Measurements from ENCODE around the gene IMMP2L. TPM values are rescaled to one million over a fixed set of nuclear protein-coding genes. Genes with fewer than 3 reads are reported as not detected.
"Not testable (repeated sequence)": the region's sequence is repeated elsewhere in the genome, so short reads cannot be mapped to it uniquely, and the experiment has no call there.

Gene IMMP2L
- total RNA-seq, 4 donors from 2014 or later = 2.6 to 69.1 (median 34.7) TPM

DNA sequence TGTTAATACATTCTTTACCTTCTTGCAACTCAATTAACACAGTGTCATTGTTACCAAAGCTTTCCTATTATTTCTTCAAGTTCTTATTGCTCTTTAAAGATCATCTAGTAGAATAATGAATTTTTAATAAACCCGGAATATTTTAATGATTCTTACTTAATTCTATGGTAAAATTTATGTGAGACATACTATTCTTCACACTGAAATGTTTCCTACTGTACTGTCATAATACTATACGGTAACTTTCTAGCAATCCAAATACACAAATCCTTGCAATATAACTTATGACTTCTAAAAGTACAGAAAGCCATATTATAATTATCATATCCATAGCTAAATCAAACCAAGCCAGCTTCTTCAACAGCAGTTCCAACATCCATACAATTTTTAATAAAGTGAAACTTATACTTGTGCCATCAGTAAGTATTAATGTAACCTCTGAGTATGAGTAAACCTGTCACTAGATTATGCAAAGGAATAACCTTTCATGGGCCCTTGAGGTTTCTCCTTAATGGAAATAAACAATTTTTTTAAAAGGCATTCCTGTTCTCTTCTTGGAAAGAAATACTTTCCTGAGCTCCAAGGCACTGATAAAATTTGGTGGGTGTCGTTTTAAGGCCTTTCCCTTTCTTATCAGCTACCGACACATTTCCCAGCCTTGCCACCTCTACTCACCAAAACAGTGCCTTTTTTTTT, 87.4 kb downstream of the IMMP2L start:
- intact Hi-C loops (cut with DNase I; ENCODE audit: low total_unique reads) = no loop called here
- DNase-seq = no peak

DNA sequence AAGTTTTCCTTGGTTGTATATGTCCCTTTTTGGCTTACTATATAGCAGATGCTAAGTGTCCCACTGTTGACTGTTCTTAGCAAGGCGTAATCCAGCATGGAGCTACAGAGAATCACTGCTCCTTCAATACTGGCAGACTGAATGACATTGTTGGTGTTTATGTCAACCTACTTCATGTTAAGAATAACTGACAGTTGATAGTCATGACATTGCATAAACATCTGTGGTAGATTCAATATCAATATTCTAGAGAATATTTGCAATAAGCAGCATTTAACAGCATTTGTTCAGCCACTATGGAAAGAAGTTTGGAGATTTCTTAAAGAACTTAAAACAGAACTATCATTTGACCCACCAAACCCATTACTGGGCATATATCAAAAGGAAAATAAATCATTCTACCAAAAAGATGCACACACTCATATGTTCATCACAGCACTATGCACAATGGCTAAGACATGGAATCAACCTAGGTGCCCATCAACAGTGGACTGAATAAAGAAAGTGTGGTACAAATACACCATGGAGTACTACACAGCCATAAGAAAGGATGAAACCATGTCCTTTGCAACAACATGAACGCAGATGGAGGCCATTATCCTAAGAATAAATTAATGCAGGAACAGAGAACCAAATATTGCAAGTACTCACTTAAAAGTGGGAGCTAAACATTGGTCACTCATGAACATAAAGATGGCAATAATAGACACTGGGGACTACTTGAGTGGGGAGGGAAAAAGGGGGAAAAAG, 88.7 kb downstream of the IMMP2L start:
- Histone ChIP-seq H3K36me3 (no peaks in the 10 kb centered on the region), H3K4me1 (no peaks in the 10 kb centered on the region), H3K4me3 (no peak overlapping the region), H3K27me3 (no peaks in the 10 kb centered on the region), H3K27ac (no peak overlapping the region), H3K9me3 (no peaks in the 10 kb centered on the region)
- no peak for DNase-seq
- TF ChIP-seq, protein P1, sequence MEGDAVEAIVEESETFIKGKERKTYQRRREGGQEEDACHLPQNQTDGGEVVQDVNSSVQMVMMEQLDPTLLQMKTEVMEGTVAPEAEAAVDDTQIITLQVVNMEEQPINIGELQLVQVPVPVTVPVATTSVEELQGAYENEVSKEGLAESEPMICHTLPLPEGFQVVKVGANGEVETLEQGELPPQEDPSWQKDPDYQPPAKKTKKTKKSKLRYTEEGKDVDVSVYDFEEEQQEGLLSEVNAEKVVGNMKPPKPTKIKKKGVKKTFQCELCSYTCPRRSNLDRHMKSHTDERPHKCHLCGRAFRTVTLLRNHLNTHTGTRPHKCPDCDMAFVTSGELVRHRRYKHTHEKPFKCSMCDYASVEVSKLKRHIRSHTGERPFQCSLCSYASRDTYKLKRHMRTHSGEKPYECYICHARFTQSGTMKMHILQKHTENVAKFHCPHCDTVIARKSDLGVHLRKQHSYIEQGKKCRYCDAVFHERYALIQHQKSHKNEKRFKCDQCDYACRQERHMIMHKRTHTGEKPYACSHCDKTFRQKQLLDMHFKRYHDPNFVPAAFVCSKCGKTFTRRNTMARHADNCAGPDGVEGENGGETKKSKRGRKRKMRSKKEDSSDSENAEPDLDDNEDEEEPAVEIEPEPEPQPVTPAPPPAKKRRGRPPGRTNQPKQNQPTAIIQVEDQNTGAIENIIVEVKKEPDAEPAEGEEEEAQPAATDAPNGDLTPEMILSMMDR (IDR thresholded peaks at IDR 0.05) = no peak
- TF ChIP-seq POLR2A (IDR thresholded peaks at IDR 0.05) = no peak
- intact Hi-C loops (cut with DNase I; ENCODE audit: low total_unique reads) = no loop called here

More for the DNA sequence above, 87.4 kb downstream of the IMMP2L start:
- TF ChIP-seq, protein P1 (IDR thresholded peaks at IDR 0.05) = no peak
- TF ChIP-seq POLR2A (IDR thresholded peaks at IDR 0.05) = no peak
- no peaks in the 10 kb centered on the region for H3K9me3 ChIP-seq
- H3K27ac ChIP-seq = no peak overlapping the region
- H3K4me3 ChIP-seq = no peak overlapping the region
- no peaks in the 10 kb centered on the region for H3K4me1 ChIP-seq
- H3K36me3 ChIP-seq = no peaks in the 10 kb centered on the region
- H3K27me3 ChIP-seq = no peaks in the 10 kb centered on the region

DNA sequence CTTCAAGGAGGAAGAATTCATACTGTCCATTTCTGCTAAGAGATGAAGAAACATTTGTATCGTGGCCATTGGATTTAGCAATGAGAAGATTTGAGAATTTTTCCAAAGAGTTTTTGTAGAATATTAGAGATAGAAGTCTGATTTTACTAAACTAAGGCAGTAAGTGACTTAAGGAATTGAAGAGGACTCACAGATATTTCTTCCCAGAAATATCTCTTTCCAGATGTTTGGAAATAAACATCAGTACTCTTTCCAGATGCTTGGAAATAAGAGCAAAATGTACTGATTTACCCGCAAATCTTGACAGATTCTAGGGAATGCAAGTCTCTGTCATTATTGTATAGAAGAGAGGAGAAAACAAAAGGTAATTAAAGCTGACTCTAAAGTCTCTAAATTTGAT, 91.3 kb downstream of the IMMP2L start:
- Histone ChIP-seq H3K27me3 (no peaks in the 10 kb centered on the region), H3K4me1 (no peaks in the 10 kb centered on the region), H3K9me3 (no peaks in the 10 kb centered on the region), H3K4me3 (no peak overlapping the region), H3K27ac (no peak overlapping the region), H3K36me3 (no peaks in the 10 kb centered on the region)
- DNase-seq = no peak
- no peak for TF ChIP-seq POLR2A (IDR thresholded peaks at IDR 0.05)
- TF ChIP-seq, protein P1 (IDR thresholded peaks at IDR 0.05) = no peak
- intact Hi-C loops (cut with DNase I; ENCODE audit: low total_unique reads) = no loop called here

DNA sequence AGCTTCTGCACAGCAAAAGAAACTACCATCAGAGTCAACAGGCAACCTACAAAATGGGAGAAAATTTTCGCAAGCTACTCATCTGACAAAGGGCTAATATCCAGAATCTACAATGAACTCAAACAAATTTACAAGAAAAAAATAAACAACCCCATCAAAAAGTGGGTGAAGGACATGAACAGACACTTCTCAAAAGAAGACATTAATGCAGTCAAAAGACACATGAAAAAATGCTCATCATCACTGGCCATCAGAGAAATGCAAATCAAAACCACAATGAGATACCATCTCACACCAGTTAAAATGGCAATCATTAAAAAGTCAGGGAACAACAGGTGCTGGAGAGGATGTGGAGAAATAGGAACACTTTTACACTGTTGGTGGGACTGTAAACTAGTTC, 92.4 kb downstream of the IMMP2L start:
- H3K4me1 ChIP-seq; H3K27me3 ChIP-seq; H3K36me3 ChIP-seq; H3K4me3 ChIP-seq; H3K9me3 ChIP-seq; DNase-seq; H3K27ac ChIP-seq; intact Hi-C loops (cut with DNase I; ENCODE audit: low total_unique reads): not testable (repeated sequence)

DNA sequence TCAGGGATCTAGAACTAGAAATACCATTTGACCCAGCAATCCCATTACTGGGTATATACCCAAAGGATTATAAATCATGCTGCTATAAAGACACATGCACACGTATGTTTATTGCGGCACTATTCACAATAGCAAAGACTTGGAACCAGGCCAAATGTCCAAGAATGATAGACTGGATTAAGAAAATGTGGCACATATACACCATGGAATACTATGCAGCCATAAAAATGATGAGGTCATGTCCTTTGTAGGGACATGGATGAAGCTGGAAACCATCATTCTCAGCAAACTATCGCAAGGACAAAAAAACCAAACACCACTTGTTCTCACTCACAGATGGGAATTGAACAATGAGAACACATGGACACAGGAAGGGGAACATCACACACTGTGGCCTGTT, 96.5 kb downstream of the IMMP2L start:
- H3K27me3 ChIP-seq; H3K36me3 ChIP-seq; DNase-seq; H3K4me1 ChIP-seq; intact Hi-C loops (cut with DNase I; ENCODE audit: low total_unique reads); H3K4me3 ChIP-seq; H3K27ac ChIP-seq; H3K9me3 ChIP-seq: not testable (repeated sequence)

DNA sequence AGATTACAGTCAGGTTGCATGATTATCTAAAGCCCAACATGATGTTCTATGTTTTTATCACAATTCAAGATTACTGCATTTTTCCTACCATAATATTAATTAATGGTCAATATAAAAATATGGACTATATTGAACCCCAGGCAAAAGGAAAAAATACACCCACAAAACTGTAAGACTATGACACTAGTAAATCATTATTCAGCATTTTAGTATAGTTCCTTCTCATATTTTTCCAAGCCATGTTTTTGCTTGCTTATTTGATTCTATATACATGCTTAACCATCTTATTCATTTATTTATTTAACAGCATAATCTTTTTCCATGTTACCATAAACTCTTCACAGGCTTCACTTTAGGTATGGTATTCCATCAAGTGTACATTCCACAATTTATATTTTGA, 101.6 kb downstream of the IMMP2L start:
- intact Hi-C loops (cut with DNase I; ENCODE audit: low total_unique reads) = no loop called here
- Histone ChIP-seq H3K27me3 (no peaks in the 10 kb centered on the region), H3K4me3 (no peak overlapping the region), H3K4me1 (no peaks in the 10 kb centered on the region), H3K27ac (no peak overlapping the region), H3K36me3 (no peaks in the 10 kb centered on the region), H3K9me3 (no peaks in the 10 kb centered on the region)
- TF ChIP-seq, protein P1 (IDR thresholded peaks at IDR 0.05) = no peak
- TF ChIP-seq POLR2A (IDR thresholded peaks at IDR 0.05) = no peak
- DNase-seq = no peak

Data from uterus (tissue), 4 donors.